Thyroid gland (tissue), 4 donors: ENCODE results near the gene BICDL1. TPM values are rescaled to one million over a fixed set of nuclear protein-coding genes. Genes with fewer than 3 reads are reported as not detected.

Source experiments
- DNase-seq, 2 donors: peaks; one replicate each; pipeline ENCODE4 v3.0.0-alpha.2; 2019
- H3K27ac ChIP-seq, 3 donors: fragments of 200-600 bp; sonication (generic); 1 replicate in 2 of 3; 2 replicates in 1 of 3; pipeline ENCODE4 v1.5.1; 2016 to 2019; ENCODE audit warnings: mild to moderate bottlenecking in 1 of 3, moderate library complexity in 1 of 3
- H3K27me3 ChIP-seq: fragments of 200-600 bp; sonication (generic); one replicate; pipeline ENCODE4 v1.5.1; 2019
- H3K36me3 ChIP-seq, 2 donors: fragments of 200-600 bp; sonication (generic); one replicate each; pipeline ENCODE4 v1.5.1; 2016 to 2019
- H3K4me1 ChIP-seq, 2 donors: fragments of 200-600 bp; sonication (generic); one replicate each; pipeline ENCODE4 v1.5.1; 2017 to 2019
- H3K4me3 ChIP-seq, 3 donors: fragments of 200-600 bp; sonication (generic); replicated peaks in 1 of 3; 1 replicate in 2 of 3; 2 replicates in 1 of 3; pipeline ENCODE4 v1.5.1; 2016; ENCODE audit warnings: mild to moderate bottlenecking in 1 of 3
- H3K9me3 ChIP-seq: fragments of 200-600 bp; sonication (generic); one replicate; pipeline ENCODE4 v1.5.1; 2017
- POLR2A ChIP-seq, 2 donors: fragments of 450-650 bp; IDR thresholded peaks; one replicate each; pipeline ENCODE4 v1.6.1; 2017; ENCODE audit warnings: antibody characterized with exemption in 2 of 2, mild to moderate bottlenecking in 2 of 2, moderate library complexity in 1 of 2
- WGBS, 2 donors: methylation state at CpG; one replicate each; pipeline ENCODE4 v1.1.5; 2017; 5-methylcytosine and 5-hydroxymethylcytosine counted together
- intact Hi-C: fragments of 100-400 bp; cut with DNase I; formaldehyde crosslinking; loops from one replicate; pipeline ENCODE4 v1.15.1; 2023
- total RNA-seq, 4 donors: library from RNA; depleted of rRNA; stranded (reverse); fragments of >200 nt; gene quantifications; one replicate each; pipeline ENCODE4 v1.2.3, GENCODE V29; 2016
- TF ChIP-seq, protein P1 (sequence below), 6 experiments: fragments of 200-600 bp in 3 of 6; fragments of 450-650 bp in 3 of 6; sonication (generic) in 3 of 6; IDR thresholded peaks; one replicate each; pipeline ENCODE4 v1.5.1; 2016 to 2019; ENCODE audit warnings: antibody characterized with exemption in 6 of 6, mild to moderate bottlenecking in 2 of 6, inconsistent platforms in 1 of 6, moderate library complexity in 1 of 6

BICDL1 gene
- total RNA-seq, 4 donors from 2014 or later = 10.5 to 81.8 (median 48.1) TPM

- H3K4me1 ChIP-seq = no peaks in the 10 kb centered on the region
- H3K27me3 ChIP-seq = no peaks in the 10 kb centered on the region
- intact Hi-C loops = no loop called here
- H3K4me3 ChIP-seq = no peak overlapping the region
- no peak overlapping the region for H3K27ac ChIP-seq
- WGBS, 2 donors = 83 to 89% methylated on average over 6 of the region's 6 CpGs
- H3K9me3 ChIP-seq = no peaks in the 10 kb centered on the region
- no peak for TF ChIP-seq POLR2A (IDR thresholded peaks at IDR 0.05)
- TF ChIP-seq, protein P1, sequence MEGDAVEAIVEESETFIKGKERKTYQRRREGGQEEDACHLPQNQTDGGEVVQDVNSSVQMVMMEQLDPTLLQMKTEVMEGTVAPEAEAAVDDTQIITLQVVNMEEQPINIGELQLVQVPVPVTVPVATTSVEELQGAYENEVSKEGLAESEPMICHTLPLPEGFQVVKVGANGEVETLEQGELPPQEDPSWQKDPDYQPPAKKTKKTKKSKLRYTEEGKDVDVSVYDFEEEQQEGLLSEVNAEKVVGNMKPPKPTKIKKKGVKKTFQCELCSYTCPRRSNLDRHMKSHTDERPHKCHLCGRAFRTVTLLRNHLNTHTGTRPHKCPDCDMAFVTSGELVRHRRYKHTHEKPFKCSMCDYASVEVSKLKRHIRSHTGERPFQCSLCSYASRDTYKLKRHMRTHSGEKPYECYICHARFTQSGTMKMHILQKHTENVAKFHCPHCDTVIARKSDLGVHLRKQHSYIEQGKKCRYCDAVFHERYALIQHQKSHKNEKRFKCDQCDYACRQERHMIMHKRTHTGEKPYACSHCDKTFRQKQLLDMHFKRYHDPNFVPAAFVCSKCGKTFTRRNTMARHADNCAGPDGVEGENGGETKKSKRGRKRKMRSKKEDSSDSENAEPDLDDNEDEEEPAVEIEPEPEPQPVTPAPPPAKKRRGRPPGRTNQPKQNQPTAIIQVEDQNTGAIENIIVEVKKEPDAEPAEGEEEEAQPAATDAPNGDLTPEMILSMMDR (IDR thresholded peaks at IDR 0.05) = no peak
- DNase-seq = no peak
- H3K36me3 ChIP-seq = no peaks in the 10 kb centered on the region
These were observed 60.4 kb downstream of the BICDL1 start for GRCh38 chr12:120049426-120049825.

DNA sequence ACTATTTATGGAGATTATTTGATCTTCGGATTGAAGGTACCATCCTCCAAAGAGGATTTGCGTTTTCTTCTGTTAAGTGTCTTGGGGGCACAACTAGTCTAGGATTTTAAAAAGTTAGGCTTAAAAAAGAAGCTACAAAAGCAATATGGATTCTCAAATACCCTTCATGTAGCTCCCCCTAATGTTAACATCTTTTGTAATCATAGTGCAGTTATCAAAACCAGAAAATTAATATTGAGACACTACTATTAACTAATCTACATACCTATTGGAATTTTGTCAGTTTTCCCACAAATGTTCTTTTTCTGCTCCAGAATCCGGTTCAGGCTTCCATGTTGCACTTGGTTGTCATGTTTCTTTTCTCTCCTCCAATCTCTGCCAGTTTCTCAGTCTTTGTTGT, 62.5 kb downstream of the BICDL1 start:
- Histone ChIP-seq H3K4me3 (no peak overlapping the region), H3K9me3 (no peaks in the 10 kb centered on the region), H3K4me1 (no peaks in the 10 kb centered on the region), H3K36me3 (no peaks in the 10 kb centered on the region), H3K27ac (no peak overlapping the region), H3K27me3 (no peaks in the 10 kb centered on the region)
- intact Hi-C loops = no loop called here
- 93 to 97% methylated on average over 3 of the region's 3 CpGs for WGBS, 2 donors
- TF ChIP-seq POLR2A (IDR thresholded peaks at IDR 0.05) = no peak
- TF ChIP-seq, protein P1 (IDR thresholded peaks at IDR 0.05) = no peak
- no peak for DNase-seq

DNA sequence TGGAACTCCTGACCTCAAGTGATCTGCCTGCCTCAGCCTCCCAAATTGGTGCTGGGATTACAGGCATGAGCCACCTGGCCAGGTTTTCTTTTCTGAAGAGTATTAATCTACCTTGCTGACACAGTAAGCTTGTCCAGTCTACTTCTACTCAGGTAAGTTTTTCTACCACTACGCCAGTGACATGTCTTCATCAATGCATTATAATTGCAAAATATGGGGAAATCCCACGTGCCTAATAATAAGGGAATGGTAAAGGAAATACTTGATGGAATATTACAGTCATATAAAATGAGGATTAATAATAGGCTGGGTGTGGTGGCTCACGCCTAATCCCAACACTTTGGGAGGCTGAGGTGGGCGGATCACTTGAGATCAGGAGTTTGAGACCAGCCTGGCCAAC, 65.3 kb downstream of the BICDL1 start:
- Histone ChIP-seq H3K4me3 (no peak overlapping the region), H3K9me3 (no peaks in the 10 kb centered on the region), H3K27me3 (no peaks in the 10 kb centered on the region), H3K4me1 (no peaks in the 10 kb centered on the region), H3K27ac (no peak overlapping the region), H3K36me3 (no peaks in the 10 kb centered on the region)
- intact Hi-C loops = no loop called here
- 95 to 96% methylated on average over 4 of the region's 4 CpGs for WGBS, 2 donors
- TF ChIP-seq, protein P1 (IDR thresholded peaks at IDR 0.05) = no peak
- no peak for TF ChIP-seq POLR2A (IDR thresholded peaks at IDR 0.05)
- no peak for DNase-seq

DNA sequence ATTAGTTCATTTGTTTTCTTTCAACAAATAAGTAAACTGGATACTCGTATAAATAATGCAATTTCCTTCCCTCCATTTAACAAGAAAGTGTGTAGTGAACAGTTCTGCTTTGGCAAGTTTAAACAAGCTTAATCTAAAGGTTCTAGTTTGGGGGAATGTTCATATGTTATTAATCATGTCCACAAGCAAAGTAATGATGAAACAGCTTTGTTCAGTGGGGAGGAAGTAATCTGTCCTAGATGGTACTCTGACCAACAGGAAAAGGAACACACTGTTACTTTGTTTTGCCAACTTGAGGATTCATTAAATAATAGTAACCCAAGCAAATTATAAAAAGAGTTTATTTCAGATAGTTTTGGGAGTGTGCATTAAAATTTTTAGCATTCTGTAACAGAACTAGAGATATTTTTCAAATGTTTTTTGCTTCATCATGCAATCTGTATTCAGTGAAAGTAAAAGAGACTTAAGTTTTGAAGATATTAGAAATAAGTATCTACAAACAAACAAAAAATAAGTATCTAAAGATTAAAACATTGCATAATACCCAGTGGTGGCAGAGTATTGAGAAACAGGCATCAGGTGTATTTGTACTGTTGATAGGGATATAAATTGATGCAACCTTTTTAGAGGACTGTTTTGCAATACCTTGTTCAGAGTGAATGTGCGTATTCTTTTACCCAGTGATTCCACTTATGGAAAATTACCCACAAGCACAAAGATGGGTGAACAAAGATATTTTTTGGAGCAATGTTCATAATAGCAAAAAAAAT, 66.4 kb downstream of the BICDL1 start:
- Histone ChIP-seq H3K9me3 (no peaks in the 10 kb centered on the region), H3K4me3 (no peak overlapping the region), H3K4me1 (no peaks in the 10 kb centered on the region), H3K36me3 (no peaks in the 10 kb centered on the region), H3K27ac (no peak overlapping the region), H3K27me3 (no peaks in the 10 kb centered on the region)
- intact Hi-C loops = no loop called here
- DNase-seq = no peak
- TF ChIP-seq POLR2A (IDR thresholded peaks at IDR 0.05) = no peak
- TF ChIP-seq, protein P1 (IDR thresholded peaks at IDR 0.05) = no peak
- 85 to 86% methylated on average over 2 of the region's 2 CpGs for WGBS, 2 donors

GRCh38 chr12:120056739-120057138, 67.7 kb downstream of the BICDL1 start:
- Histone ChIP-seq H3K4me1 (no peaks in the 10 kb centered on the region), H3K36me3 (no peaks in the 10 kb centered on the region), H3K27me3 (no peaks in the 10 kb centered on the region), H3K27ac (no peak overlapping the region), H3K4me3 (no peak overlapping the region), H3K9me3 (no peaks in the 10 kb centered on the region)
- DNase-seq = no peak
- intact Hi-C loops = no loop called here
- WGBS, 2 donors = 61 to 74% methylated on average over 5 of the region's 5 CpGs
- TF ChIP-seq, protein P1 (IDR thresholded peaks at IDR 0.05) = no peak
- no peak for TF ChIP-seq POLR2A (IDR thresholded peaks at IDR 0.05)
